Caco-2 (cell line): ENCODE measurements around the gene LSM14B. TPM values are rescaled to one million over a fixed set of nuclear protein-coding genes. Genes with fewer than 3 reads are reported as not detected.

Source experiments
- BruUV-seq: library from RNA; stranded (reverse); fragments of 400-500 nt; replicated peaks from 2 replicates; lab custom pipeline; 2021; lab: Mats Ljungman, UMichigan
- CTCF ChIA-PET: fragments of 300-600 bp; sonication (Branson Sonifier 250); formaldehyde crosslinking; loops from one replicate; lab custom pipeline; 2022; ENCODE audit warnings: antibody characterized with exemption; lab: Charles Lee
- POLR2A ChIA-PET: fragments of 300-600 bp; sonication (Branson Sonifier 250); formaldehyde crosslinking; loops from one replicate; lab custom pipeline; 2022; ENCODE audit warnings: antibody characterized with exemption; lab: Charles Lee
- DNase-seq, 2 experiments: peaks; one replicate each; pipeline versions ENCODE4 v3.0.0 to v3.0.0-alpha.2; 2020 to 2022
- H3K27me3 ChIP-seq: replicated peaks from 2 replicates; pipeline ENCODE4 v1.6.0; 2011; ENCODE audit warnings: low read length; ENCODE audit not compliant: control insufficient read depth, insufficient read depth
- H3K36me3 ChIP-seq: 2 replicates; pipeline ENCODE4 v1.5.1; 2011; ENCODE audit warnings: low read length; ENCODE audit not compliant: control insufficient read depth, insufficient read depth
- H3K4me1 ChIP-seq: fragments of 250-450 bp; sonication (Bioruptor Pico); 2 replicates; pipeline ENCODE4 v1.5.1; 2020; ENCODE audit warnings: mild to moderate bottlenecking
- H3K4me3 ChIP-seq: 2 replicates; pipeline ENCODE4 v1.5.1; 2011; ENCODE audit warnings: low read depth, mild to moderate bottlenecking, control low read depth, low read length
- H3K9me3 ChIP-seq: fragments of 250-450 bp; sonication (Bioruptor Pico); 2 replicates; pipeline ENCODE4 v1.5.1; 2020; ENCODE audit warnings: mild to moderate bottlenecking, moderate library complexity
- H3K27ac Mint-ChIP-seq: one replicate; pipeline ENCODE4 v1.8.0; 2022; ENCODE audit warnings: mixed read lengths; ENCODE audit not compliant: unreplicated experiment
- H3K27me3 Mint-ChIP-seq: one replicate; pipeline ENCODE4 v1.8.0; 2022; ENCODE audit warnings: mixed read lengths; ENCODE audit not compliant: insufficient read depth, unreplicated experiment
- H3K36me3 Mint-ChIP-seq: one replicate; pipeline ENCODE4 v1.8.0; 2022; ENCODE audit warnings: mild to moderate bottlenecking, mixed read lengths; ENCODE audit not compliant: insufficient read depth, unreplicated experiment
- H3K4me1 Mint-ChIP-seq: one replicate; pipeline ENCODE4 v1.8.0; 2022; ENCODE audit warnings: low read depth, mixed read lengths; ENCODE audit not compliant: unreplicated experiment
- H3K4me3 Mint-ChIP-seq: one replicate; pipeline ENCODE4 v1.8.0; 2022; ENCODE audit warnings: mild to moderate bottlenecking, moderate library complexity, mixed read lengths; ENCODE audit not compliant: unreplicated experiment
- H3K9me3 Mint-ChIP-seq: one replicate; pipeline ENCODE4 v1.8.0; 2022; ENCODE audit warnings: mixed read lengths; ENCODE audit not compliant: unreplicated experiment
- CTCF ChIP-seq, 2 experiments: fragments of 200-600 bp in 1 of 2; IDR thresholded peaks; 1 replicate in 1 of 2; 2 replicates in 1 of 2; pipeline versions ENCODE4 v1.5.1 to v1.8.0; 2011 to 2022; ENCODE audit warnings: antibody characterized with exemption in 1 of 2, control low read depth in 1 of 2, inconsistent platforms in 1 of 2, low read depth in 1 of 2, low read length in 1 of 2, mild to moderate bottlenecking in 1 of 2, moderate library complexity in 1 of 2; ENCODE audit not compliant: insufficient read depth in 1 of 2, severe bottlenecking in 1 of 2, unreplicated experiment in 1 of 2
- intact Hi-C: fragments of 100-400 bp; cut with micrococcal nuclease; formaldehyde crosslinking; loops from one replicate; pipeline ENCODE4 v1.10.0; 2022; ENCODE audit not compliant: unreplicated experiment
- total RNA-seq: library from RNA; stranded (reverse); gene quantifications from 2 replicates; pipeline ENCODE4 v1.2.3, GENCODE V29; 2022

The LSM14B gene
- total RNA-seq, 1 experiment from 2014 or later = 154 TPM

- Histone ChIP-seq H3K36me3 (peaks cover 14% of the 10 kb centered on the region), H3K9me3 (no peaks in the 10 kb centered on the region), H3K4me3 (peak overlapping the region; percentile 82), H3K27me3 (no peaks in the 10 kb centered on the region), H3K4me1 (peaks cover 19% of the 10 kb centered on the region)
- Mint-ChIP-seq H3K9me3 (no peaks in the 10 kb centered on the region), H3K27me3 (peaks cover 10% of the 10 kb centered on the region), H3K4me1 (peaks cover 28% of the 10 kb centered on the region), H3K36me3 (peaks cover 30% of the 10 kb centered on the region), H3K27ac (peak overlapping the region; percentile 60), H3K4me3 (peak overlapping the region; percentile 76)
- no peak for DNase-seq
- CTCF ChIA-PET = interaction anchor here (1.0 to 2.6 kb wide), 5 partner anchors 13 to 110 kb away, joined by 3 to 26 read pairs (median 5); partner anchors contain the start of genes PSMA7 and TAF4
- TF ChIP-seq CTCF (IDR thresholded peaks at IDR 0.05; ENCODE audit: insufficient read depth in 1 of 2, low read depth in 1 of 2, low read length in 1 of 2, severe bottlenecking in 1 of 2, unreplicated experiment in 1 of 2) = no peak
- BruUV-seq = TSS peak; percentile 65
- POLR2A ChIA-PET = interaction anchor here (0.6 to 2.2 kb wide), 9 partner anchors 13 to 266 kb away, joined by 3 to 67 read pairs (median 4); partner anchors contain the start of genes OSBPL2, PSMA7, RPS21 and SS18L1
- intact Hi-C loops = loop anchor here (5.0 kb wide), 1 partner anchor 109 kb away; no protein-coding TSS in a partner anchor
Measured at GRCh38 chr20:62120990-62121775, 1.1 kb upstream of the LSM14B start.

- peak; percentile 70 to 87 for DNase-seq
- peaks cover 19% of the 10 kb centered on the region for H3K4me1 ChIP-seq
- H3K4me3 ChIP-seq = peak overlapping the region; percentile 96
- no peaks in the 10 kb centered on the region for H3K9me3 ChIP-seq
- Mint-ChIP-seq H3K27me3 (peaks cover 4% of the 10 kb centered on the region), H3K9me3 (no peaks in the 10 kb centered on the region), H3K4me3 (peak overlapping the region; percentile 76), H3K4me1 (peaks cover 28% of the 10 kb centered on the region), H3K36me3 (peaks cover 46% of the 10 kb centered on the region), H3K27ac (peak overlapping the region; percentile 65)
- intact Hi-C loops = loop anchor here (1.0 to 5.0 kb wide), 4 partner anchors 14 to 111 kb away; partner anchors contain the start of genes PSMA7 and SS18L1
- ChIA-PET CTCF (interaction anchor here (1.0 to 2.6 kb wide), 5 partner anchors 15 to 112 kb away, joined by 3 to 26 read pairs (median 5); partner anchors contain the start of genes PSMA7 and TAF4), POLR2A (interaction anchor here (0.6 to 2.2 kb wide), 7 partner anchors 17 to 672 kb away, joined by 3 to 67 read pairs (median 5); partner anchors contain the start of genes ADRM1 and TAF4)
- peaks cover 24% of the 10 kb centered on the region for H3K36me3 ChIP-seq
- BruUV-seq = no TSS peak
- no peaks in the 10 kb centered on the region for H3K27me3 ChIP-seq
- no peak for TF ChIP-seq CTCF (IDR thresholded peaks at IDR 0.05; ENCODE audit: insufficient read depth in 1 of 2, low read depth in 1 of 2, low read length in 1 of 2, severe bottlenecking in 1 of 2, unreplicated experiment in 1 of 2)
Measured at GRCh38 chr20:62122654-62123449, 577 bp downstream of the LSM14B start.
